ENCODE measurements around the gene CYP2A13. TPM values are rescaled to one million over a fixed set of nuclear protein-coding genes. Genes with fewer than 3 reads are reported as not detected.

Gene CYP2A13
- total and polyA plus RNA-seq, 10 of the 15 experiments (the other 5 are each of a cell fraction or from before 2014, with no cell fraction given): not detected

- TF ChIP-seq REST (IDR thresholded peaks at IDR 0.05; ENCODE audit: low read depth, low read length) (no peak), LARP7 (IDR thresholded peaks at IDR 0.05) (no peak), ATF3 (IDR thresholded peaks at IDR 0.05; ENCODE audit: borderline replicate concordance, extremely low read depth, low read depth, low read length) (no peak), CHD2 (IDR thresholded peaks at IDR 0.05; ENCODE audit: borderline replicate concordance, low read depth, low read length) (no peak), EGR1 (IDR thresholded peaks at IDR 0.05; ENCODE audit: borderline replicate concordance in 1 of 2, low read depth in 2 of 2, low read length in 2 of 2) (no peak), MTA2 (IDR thresholded peaks at IDR 0.05; ENCODE audit: low read depth) (no peak), HCFC1 (IDR thresholded peaks at IDR 0.05; ENCODE audit: low read length) (no peak), MEF2A (IDR thresholded peaks at IDR 0.05; ENCODE audit: insufficient read depth, low read depth, low read length) (no peak), RUNX3 (IDR thresholded peaks at IDR 0.05; ENCODE audit: low read length) (no peak), NFYB (IDR thresholded peaks at IDR 0.05; ENCODE audit: insufficient read depth, low read depth, low read length) (no peak)
- TF ChIP-seq, protein P1, sequence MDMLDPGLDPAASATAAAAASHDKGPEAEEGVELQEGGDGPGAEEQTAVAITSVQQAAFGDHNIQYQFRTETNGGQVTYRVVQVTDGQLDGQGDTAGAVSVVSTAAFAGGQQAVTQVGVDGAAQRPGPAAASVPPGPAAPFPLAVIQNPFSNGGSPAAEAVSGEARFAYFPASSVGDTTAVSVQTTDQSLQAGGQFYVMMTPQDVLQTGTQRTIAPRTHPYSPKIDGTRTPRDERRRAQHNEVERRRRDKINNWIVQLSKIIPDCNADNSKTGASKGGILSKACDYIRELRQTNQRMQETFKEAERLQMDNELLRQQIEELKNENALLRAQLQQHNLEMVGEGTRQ (IDR thresholded peaks at IDR 0.05; ENCODE audit: borderline replicate concordance, low read depth, low read length): no peak
These were observed 40.4 kb downstream of the CYP2A13 start (continued) for GRCh38 chr19:41128692-41129091.
